GM15510 (cell line): ENCODE results near the gene GPR156.

Experiments
- POLR2A ChIP-seq: IDR thresholded peaks from 3 replicates; pipeline ENCODE4 v1.6.1; 2011; ENCODE audit warnings: borderline replicate concordance; ENCODE audit not compliant: insufficient read length; ENCODE audit errors: extremely low read depth

GPR156 gene

GRCh38 chr3:120280026-120280425 is 5.0 kb downstream of the GPR156 start:
- no peak for TF ChIP-seq POLR2A

- no peak for TF ChIP-seq POLR2A
These were observed 8.3 kb downstream of the GPR156 start for GRCh38 chr3:120276767-120277166.

- no peak for TF ChIP-seq POLR2A
These were observed 9.4 kb downstream of the GPR156 start for GRCh38 chr3:120275618-120276017.

GRCh38 chr3:120274739-120275167 is 10.3 kb downstream of the GPR156 start:
- no peak for TF ChIP-seq POLR2A

GRCh38 chr3:120272286-120272685 is 12.7 kb downstream of the GPR156 start:
- TF ChIP-seq POLR2A: no peak

- TF ChIP-seq POLR2A: no peak
These were observed 19.0 kb downstream of the GPR156 start for GRCh38 chr3:120265989-120266388.

- no peak for TF ChIP-seq POLR2A
These were observed 20.1 kb downstream of the GPR156 start for GRCh38 chr3:120264963-120265362.

GRCh38 chr3:120263792-120264191 is 21.2 kb downstream of the GPR156 start:
- no peak for TF ChIP-seq POLR2A

- no peak for TF ChIP-seq POLR2A
These were observed 27.0 kb downstream of the GPR156 start for GRCh38 chr3:120258009-120258408.

- no peak for TF ChIP-seq POLR2A
These were observed 39.6 kb downstream of the GPR156 start for GRCh38 chr3:120245386-120245785.

- no peak for TF ChIP-seq POLR2A
These were observed 40.2 kb downstream of the GPR156 start for GRCh38 chr3:120244834-120245225.

GRCh38 chr3:120239644-120240043 is 45.4 kb downstream of the GPR156 start:
- TF ChIP-seq POLR2A: no peak

- TF ChIP-seq POLR2A: no peak
These were observed 57.2 kb downstream of the GPR156 start for GRCh38 chr3:120227710-120228347.

- TF ChIP-seq POLR2A: no peak
These were observed 60.8 kb downstream of the GPR156 start for GRCh38 chr3:120224237-120224636.

- no peak for TF ChIP-seq POLR2A
These were observed 66.0 kb downstream of the GPR156 start for GRCh38 chr3:120218981-120219380.

- TF ChIP-seq POLR2A: no peak
These were observed 70.8 kb downstream of the GPR156 start for GRCh38 chr3:120214176-120214575.

- TF ChIP-seq POLR2A: no peak
These were observed 72.5 kb downstream of the GPR156 start for GRCh38 chr3:120212505-120212904.
